Measurements from ENCODE around the gene GNPTAB. TPM values are rescaled to one million over a fixed set of nuclear protein-coding genes. Genes with fewer than 3 reads are reported as not detected.

The GNPTAB gene
- total RNA-seq, 1 experiment from 2014 or later, result 110 TPM

DNA sequence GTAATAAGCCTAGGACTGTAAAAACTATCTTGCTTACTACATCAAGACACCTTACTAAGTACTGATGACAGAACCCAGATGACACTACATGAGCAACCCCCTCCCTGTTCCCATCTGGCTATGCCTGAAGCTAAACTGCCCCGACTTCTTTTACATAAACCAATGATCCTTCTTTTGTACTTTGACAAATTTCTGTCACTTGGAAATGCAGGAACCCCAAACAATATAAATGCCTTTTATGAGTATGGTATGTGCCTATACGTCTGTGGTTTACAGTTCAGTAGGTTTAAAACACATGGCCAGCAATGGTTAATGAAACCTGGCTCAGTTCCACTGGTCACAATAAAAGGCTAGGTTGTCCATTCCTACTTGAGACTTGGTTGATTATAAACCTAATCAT lies 97.6 kb downstream of the GNPTAB start:
- DNase-seq (ENCODE audit: low read depth, low spot score), result no peak

DNA sequence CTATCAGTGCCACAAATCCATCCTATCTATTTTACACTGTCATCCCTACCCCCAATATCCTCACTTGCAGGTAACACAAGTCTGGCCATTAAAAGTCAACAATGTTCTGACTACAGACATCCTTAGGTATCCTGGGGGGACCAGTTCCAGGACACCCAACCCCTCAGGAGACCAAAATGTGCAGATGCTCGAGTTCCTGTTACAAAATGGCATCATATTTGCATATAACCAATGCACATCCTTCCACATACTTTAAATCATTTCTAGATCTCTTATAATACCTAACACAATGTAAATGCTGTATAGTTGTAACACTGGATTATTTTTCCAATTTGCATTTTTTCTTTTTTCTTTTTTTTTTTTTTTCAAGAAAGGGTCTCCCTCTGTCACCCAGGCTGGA lies 98.4 kb downstream of the GNPTAB start:
- no peak for DNase-seq (ENCODE audit: low read depth, low spot score)
- in situ Hi-C loops (cut with HindIII; ENCODE audit: low pct_unique_long_range_greater_than_20kb, low sequenced_read_pairs), result no loop called here

More for the DNA sequence above, 97.6 kb downstream of the GNPTAB start:
- in situ Hi-C loops (cut with HindIII; ENCODE audit: low pct_unique_long_range_greater_than_20kb, low sequenced_read_pairs), result no loop called here

DNA sequence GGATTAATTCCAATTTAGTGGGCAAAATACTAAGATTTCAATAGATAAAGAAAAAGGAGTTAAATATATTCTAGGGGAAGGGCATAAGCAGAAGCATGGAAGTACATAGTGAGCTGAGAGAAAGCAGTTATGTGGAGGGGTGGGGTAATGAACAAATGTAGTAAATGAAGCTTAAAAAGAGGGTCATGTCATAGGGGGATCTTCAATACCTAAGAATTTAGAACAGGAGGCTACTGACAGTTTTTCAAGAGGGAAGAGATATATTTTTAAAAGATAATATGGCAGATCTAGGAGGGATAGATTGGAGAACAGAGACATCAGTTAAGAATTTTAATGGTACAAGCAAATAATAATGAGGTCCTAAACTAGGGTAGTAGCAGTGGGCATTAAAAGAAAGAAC lies 100.9 kb downstream of the GNPTAB start:
- DNase-seq (ENCODE audit: low read depth, low spot score), result no peak
- in situ Hi-C loops (cut with HindIII; ENCODE audit: low pct_unique_long_range_greater_than_20kb, low sequenced_read_pairs), result no loop called here

DNA sequence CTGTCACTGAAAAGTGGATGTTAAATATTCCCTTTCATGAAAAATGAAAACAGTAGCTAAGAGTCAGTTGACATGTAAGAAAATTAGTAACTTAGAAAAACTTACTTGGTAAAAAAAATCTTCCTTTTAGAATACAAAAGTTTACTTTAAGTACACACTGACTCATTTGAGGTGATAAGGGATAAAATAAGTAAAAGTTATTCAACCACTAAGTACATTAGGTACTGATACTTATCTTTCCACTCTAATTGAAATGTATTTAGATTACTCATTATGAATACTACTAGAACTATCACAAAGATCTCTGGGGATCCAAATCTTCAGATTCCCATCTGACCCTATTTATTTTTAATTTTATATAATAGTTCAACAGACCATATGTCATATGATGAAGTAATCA lies 103.7 kb downstream of the GNPTAB start:
- in situ Hi-C loops (cut with HindIII; ENCODE audit: low pct_unique_long_range_greater_than_20kb, low sequenced_read_pairs), result no loop called here
- no peak for DNase-seq (ENCODE audit: low read depth, low spot score)

DNA sequence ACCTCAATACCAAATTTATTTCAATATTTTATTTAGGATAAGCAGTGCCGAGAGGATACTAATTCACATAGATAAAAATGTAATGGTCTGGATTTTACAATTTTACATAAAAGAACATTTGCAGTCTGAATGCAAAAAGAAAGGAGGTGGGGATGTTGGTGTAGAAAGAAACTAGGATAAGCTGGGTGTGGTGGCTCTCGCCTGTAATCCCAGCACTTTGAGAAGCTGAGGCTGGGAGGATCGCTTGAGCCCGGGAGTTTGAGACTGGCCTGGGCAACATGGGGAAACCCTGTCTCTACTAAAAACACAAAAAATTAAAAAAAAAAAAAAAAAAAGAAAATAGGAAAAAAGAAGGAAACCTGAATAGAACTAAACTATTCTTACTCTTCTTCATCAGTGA lies 108.4 kb downstream of the GNPTAB start:
- no peak for DNase-seq (ENCODE audit: low read depth, low spot score)
- in situ Hi-C loops (cut with HindIII; ENCODE audit: low pct_unique_long_range_greater_than_20kb, low sequenced_read_pairs), result no loop called here

DNA sequence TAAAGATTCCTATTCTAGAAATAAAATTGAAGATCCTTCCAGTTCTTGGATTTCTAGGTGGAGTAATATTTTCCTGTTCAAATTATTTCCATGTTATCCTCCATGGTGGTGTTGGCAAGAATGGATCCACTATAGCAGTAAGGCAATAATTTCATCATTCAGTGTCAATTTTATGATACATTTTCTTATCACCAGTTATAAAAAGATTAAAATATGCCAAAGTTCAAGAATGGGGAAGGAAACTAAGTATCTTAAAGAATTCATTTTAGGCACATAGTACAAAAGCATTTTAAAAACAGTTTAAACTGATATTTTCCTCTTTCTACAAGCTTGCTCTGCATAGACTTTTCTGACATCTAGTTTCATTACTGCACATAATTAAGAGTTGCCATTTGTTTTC lies 110.6 kb downstream of the GNPTAB start:
- in situ Hi-C loops (cut with HindIII; ENCODE audit: low pct_unique_long_range_greater_than_20kb, low sequenced_read_pairs), result no loop called here
- DNase-seq (ENCODE audit: low read depth, low spot score), result no peak

DNA sequence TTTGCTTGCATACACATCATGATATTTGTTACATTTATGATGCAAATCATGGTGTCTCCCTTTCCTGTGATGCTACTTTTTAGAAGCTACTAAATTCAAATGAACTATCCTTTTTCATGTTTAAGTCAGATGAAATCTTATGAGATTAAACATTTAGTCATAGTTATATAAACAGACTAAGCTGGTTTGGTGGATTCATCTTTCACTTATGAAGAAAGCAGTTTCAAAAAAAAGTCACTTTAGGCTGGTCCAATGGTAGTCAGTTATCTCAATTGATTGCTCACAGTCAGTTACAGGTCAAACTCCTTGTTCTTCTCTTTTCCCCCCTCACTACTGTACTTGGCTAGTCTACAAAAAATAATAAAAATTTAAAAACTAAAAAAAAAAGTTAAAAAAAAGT lies 111.2 kb downstream of the GNPTAB start:
- in situ Hi-C loops (cut with HindIII; ENCODE audit: low pct_unique_long_range_greater_than_20kb, low sequenced_read_pairs), result no loop called here
- no peak for DNase-seq (ENCODE audit: low read depth, low spot score)

DNA sequence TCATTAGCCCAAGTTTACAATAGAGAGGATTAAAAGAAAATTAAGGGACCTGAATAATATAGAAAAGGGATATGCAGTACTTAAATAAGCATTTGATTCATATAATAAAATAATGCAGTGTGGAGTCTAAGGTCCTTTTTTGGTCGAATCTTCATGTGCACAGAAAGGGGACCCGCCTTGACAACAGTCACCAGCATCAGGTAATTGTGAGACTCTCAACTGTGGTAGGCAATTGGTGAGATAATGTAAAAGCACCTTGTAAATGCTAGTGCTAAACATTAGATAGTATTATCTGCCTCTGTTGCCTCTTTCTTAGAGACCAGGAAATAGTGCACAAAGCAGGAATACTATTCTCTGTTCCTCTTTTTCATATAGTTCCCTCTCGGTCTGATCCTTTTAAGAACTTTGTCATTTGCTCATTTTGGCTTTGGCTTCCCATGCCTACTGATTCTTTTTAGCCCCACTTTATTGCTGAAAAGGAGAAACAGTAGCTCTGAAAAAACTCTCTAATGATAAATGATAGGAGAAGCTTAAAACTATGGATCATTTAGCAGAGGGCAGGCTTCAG lies 115.8 kb downstream of the GNPTAB start:
- in situ Hi-C loops (cut with HindIII; ENCODE audit: low pct_unique_long_range_greater_than_20kb, low sequenced_read_pairs), result no loop called here
- DNase-seq (ENCODE audit: low read depth, low spot score), result no peak

DNA sequence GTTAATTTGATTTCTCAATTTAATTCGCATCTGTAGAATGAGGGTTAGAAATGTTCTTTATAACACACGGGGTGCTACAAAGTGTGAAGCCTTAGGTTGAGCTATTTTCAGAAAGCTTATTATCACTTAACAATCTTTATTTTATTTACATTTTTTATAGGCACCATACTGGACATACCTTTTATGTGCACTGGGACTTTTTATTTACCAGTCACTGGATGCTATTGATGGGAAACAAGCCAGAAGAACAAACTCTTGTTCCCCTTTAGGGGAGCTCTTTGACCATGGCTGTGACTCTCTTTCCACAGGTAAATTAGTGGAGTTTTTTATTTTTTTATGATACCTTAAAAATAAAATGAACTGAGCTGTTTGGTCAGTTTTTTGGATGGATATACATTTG lies 116.8 kb downstream of the GNPTAB start:
- no peak for DNase-seq (ENCODE audit: low read depth, low spot score)
- in situ Hi-C loops (cut with HindIII; ENCODE audit: low pct_unique_long_range_greater_than_20kb, low sequenced_read_pairs), result no loop called here

DNA sequence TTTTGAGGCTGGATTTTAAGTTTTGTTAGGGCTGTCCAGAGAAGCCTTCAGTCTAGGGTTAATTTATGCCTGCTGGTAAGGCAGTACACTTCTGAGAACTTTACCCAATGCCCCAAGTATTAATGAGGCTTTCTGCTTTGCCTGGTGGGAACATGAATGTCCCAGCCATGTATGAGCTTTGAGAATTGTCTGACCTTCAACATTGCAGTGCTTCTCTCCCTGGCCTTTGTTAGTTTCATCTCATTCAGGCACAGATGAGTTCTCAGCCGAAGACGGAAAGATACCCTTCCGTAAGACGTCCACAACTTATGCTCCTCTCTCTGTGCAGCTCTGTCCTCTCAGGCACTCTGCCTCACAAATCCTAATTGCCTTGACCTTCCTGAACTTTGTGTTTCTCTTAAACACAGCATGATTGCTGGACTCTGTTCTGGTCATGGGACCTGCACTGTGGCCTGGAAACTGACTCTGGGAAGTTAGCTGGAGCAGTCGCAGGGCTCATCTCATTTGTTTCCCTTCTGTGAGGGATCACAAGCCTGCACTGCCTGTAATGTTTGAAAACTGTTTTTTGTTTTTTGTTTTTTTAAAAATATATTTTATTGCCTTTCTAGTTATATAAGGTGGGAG lies 117.6 kb downstream of the GNPTAB start:
- DNase-seq (ENCODE audit: low read depth, low spot score), result peak; percentile 72
- in situ Hi-C loops (cut with HindIII; ENCODE audit: low pct_unique_long_range_greater_than_20kb, low sequenced_read_pairs), result no loop called here

DNA sequence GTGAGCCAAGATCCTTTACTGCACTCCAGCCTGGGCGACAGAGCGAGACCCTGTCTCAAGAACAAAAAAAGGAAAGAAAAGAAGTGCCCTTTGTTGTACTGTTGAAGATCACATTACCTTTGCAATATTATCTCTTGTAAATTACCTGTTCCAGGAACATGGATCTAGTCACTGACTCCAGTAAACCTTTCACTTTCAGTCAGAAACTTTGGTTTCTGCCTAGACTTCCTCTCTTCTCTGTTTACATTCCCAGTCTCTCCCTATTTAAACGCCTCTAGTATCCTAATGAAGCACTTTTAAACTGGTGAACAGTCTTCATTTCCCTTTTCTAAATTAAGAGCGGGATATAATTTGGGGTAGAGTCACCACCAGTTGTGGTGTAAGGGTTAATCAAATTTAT lies 120.5 kb downstream of the GNPTAB start:
- no peak for DNase-seq (ENCODE audit: low read depth, low spot score)
- in situ Hi-C loops (cut with HindIII; ENCODE audit: low pct_unique_long_range_greater_than_20kb, low sequenced_read_pairs), result no loop called here

DNA sequence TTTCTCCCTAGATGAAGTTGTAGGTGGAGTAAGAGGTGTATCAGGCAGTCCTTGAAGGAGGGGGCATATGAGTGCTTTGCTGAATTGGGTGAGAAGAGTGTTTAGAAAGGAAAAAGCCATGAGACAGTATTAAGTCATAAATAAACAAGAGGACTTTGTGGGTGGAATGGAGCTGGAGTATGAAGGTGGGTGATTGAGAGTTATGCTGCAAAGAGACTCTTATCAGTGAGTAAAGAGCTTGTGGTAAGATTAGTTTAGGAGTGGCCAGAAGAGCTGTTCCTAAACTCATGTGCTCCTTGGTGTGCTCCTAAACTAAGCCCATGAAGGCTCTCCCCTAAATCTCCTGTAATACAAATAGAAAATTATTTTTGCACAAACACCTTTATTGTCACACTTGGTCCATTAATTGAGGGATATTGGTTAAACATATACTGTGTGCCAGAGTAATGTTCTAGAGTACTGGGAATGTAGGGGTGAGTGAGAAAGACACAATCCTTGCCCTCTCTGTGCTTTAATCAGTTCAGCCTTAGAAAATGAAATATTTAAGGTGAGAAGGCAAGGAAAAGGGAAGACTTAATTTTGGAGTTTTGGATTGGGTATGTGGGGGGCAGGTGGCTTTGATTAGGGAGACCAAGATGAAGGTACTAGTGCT lies 123.5 kb downstream of the GNPTAB start:
- in situ Hi-C loops (cut with HindIII; ENCODE audit: low pct_unique_long_range_greater_than_20kb, low sequenced_read_pairs), result no loop called here
- no peak for DNase-seq (ENCODE audit: low read depth, low spot score)

DNA sequence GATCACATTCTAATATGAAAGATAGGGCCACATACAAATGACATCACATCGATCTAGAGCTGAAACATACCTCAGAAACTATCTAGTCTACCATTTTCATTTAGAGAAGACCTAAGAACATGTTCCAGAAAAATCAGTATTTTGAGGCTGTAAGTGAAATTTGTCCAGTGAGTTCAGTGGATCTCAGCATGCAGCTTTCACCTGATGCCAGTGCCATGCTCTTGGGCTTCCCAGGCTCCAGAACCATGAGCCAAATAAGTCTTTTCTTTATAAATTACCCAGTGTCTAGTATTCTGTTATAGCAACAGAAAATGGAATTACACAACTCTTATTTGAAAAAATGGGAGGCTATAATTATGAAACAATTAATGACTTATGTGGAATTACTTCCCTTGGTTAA lies 124.4 kb downstream of the GNPTAB start:
- in situ Hi-C loops (cut with HindIII; ENCODE audit: low pct_unique_long_range_greater_than_20kb, low sequenced_read_pairs), result no loop called here
- no peak for DNase-seq (ENCODE audit: low read depth, low spot score)

DNA sequence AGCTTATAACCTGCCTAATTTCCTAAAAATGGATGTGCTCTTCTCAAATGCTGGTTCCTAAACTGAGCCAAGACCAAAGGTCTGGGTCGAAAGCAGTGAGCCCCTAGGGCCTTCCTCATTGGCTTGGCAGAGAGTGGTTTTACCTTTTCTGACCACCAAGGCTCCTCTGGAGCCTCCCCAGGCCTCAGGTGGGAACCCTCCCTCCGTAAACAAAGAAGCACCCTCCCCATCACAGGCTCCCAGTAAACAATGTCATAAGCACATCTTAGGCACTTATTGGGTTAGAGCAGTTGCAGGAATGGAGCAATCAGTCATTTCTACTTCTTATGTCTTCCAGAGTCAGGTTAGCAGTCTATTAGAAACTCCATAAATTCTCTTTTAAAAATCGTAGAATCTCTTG lies 127.3 kb downstream of the GNPTAB start:
- in situ Hi-C loops (cut with HindIII; ENCODE audit: low pct_unique_long_range_greater_than_20kb, low sequenced_read_pairs), result no loop called here
- no peak for DNase-seq (ENCODE audit: low read depth, low spot score)

DNA sequence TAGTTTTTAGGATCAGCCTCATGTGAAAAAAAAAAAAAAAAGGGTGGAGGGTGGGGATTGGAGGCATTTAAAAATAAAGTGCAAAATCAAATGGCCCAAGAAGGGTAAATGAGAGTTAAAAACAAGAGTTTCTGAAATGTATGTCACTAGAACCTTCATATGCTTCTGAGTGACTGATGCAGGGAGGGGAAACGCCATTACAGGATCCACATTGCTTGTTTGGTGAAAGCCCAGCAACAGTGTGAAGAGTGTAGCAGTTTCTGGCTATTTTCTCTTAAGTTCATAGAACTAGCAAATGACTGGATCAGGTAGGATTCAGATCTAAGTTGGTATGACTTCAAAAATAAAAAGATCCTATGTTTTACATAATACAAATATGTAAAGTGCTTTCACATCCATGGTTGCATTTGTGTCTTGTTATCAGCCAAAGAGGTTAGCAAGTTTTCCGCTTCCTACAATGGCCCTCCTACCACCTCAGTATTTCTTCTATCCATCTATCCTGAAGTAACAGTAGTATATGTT lies 130.4 kb downstream of the GNPTAB start:
- in situ Hi-C loops (cut with HindIII; ENCODE audit: low pct_unique_long_range_greater_than_20kb, low sequenced_read_pairs), result no loop called here
- DNase-seq (ENCODE audit: low read depth, low spot score), result no peak

DNA sequence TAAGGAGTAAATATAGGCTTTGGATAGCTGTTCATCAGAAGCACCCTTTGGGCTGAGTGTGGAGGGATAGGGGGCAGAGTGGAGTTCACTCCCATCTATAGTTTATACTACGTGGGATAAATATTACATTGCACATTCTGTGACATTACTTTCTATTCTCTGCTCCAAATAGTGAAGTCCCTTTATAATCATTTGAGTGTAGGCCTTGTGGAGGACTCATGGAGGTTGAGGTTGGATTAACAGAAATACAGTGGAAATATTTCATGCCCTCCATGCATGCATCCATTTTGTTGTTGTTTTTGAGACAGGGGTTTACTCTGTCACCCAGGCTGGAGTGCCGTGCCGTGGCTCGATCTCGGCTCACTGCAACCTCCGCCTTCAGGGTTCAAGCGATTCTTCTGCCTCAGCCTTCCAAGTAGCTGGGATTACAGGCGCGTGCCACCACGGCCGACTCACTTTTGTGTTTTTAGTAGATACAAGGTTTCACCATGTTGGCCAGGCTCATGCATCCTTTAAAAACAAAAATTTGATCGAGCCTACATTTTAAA lies 131.9 kb downstream of the GNPTAB start:
- peak; percentile 37 for DNase-seq (ENCODE audit: low read depth, low spot score)
- in situ Hi-C loops (cut with HindIII; ENCODE audit: low pct_unique_long_range_greater_than_20kb, low sequenced_read_pairs), result no loop called here

DNA sequence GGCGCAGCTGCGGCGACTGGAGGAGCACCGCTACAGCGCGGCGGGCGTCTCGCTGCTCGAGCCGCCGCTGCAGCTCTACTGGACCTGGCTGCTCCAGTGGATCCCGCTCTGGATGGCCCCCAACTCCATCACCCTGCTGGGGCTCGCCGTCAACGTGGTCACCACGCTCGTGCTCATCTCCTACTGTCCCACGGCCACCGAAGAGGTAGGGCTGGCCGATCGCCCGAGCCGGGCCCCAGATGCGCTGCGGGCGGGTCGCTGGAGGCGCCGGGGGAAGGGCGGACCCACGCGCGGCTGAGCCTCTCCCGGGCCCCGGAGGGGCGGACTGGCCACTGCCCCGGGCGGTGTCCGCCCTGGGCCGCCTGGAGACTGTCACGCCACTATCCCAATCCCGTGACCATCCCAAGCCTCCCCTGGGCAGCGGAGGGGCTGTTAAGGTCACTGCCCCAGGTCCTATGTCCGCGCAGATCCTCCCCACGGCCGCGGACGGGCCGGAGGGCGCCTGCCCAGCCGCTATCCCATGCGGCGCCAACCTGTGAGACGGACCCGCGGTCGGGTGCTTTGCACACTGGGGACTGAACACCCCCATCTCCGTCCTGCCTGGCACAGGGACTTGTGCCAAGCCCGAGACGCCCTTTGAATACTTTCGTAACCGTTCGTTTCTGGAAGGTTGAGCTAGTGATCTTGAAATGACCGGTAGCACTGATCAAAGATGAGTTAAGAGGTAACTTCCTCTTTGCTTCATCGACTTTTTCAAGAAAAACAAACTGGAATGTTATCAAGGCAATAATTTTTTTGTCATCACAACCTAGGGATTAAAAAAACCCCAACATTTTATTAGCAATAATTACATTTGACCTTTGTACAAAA lies 132.6 kb downstream of the GNPTAB start:
- in situ Hi-C loops (cut with HindIII; ENCODE audit: low pct_unique_long_range_greater_than_20kb, low sequenced_read_pairs), result no loop called here
- DNase-seq (ENCODE audit: low read depth, low spot score), result peak; percentile 45
